Stomach (tissue), 9 donors: Measurements from ENCODE around the gene MRPL43. TPM values are rescaled to one million over a fixed set of nuclear protein-coding genes. Genes with fewer than 3 reads are reported as not detected.
A peak's percentile ranks its signal among the peaks of the same experiment; 100 is the strongest.

Source experiments
- DNase-seq, 2 donors: peaks; one replicate each; pipeline versions ENCODE4 v3.0.0 to v3.0.0-alpha.2; 2013 to 2019
- H3K27ac ChIP-seq, 5 donors: fragments of 200-600 bp in 4 of 5; sonication (generic) in 4 of 5; one replicate each; pipeline ENCODE4 v1.5.1; 2013 to 2019; ENCODE audit warnings: mild to moderate bottlenecking in 1 of 5, moderate library complexity in 1 of 5
- H3K27me3 ChIP-seq, 3 donors: fragments of 200-600 bp; sonication (generic); one replicate each; pipeline ENCODE4 v1.5.1; 2017 to 2019; ENCODE audit warnings: mixed run types in 1 of 3
- H3K36me3 ChIP-seq, 4 donors: fragments of 200-600 bp; sonication (generic); 1 replicate in 3 of 4; 2 replicates in 1 of 4; pipeline ENCODE4 v1.5.1; 2016 to 2019
- H3K4me1 ChIP-seq, 4 donors: fragments of 200-600 bp; sonication (generic); one replicate each; pipeline ENCODE4 v1.5.1; 2016 to 2019
- H3K4me3 ChIP-seq, 4 donors: fragments of 200-600 bp; sonication (generic) in 3 of 4; one replicate each; pipeline ENCODE4 v1.5.1; 2016 to 2019; ENCODE audit warnings: mild to moderate bottlenecking in 1 of 4
- H3K9me3 ChIP-seq, 4 donors: fragments of 200-600 bp; sonication (generic); one replicate each; pipeline ENCODE4 v1.5.1; 2016 to 2019
- EP300 ChIP-seq: sonication (generic); formaldehyde crosslinking; IDR thresholded peaks from one replicate; pipeline ENCODE4 v1.6.1; 2017; ENCODE audit warnings: antibody characterized with exemption
- POLR2A ChIP-seq, 4 donors: fragments of 450-650 bp; IDR thresholded peaks; one replicate each; pipeline ENCODE4 v1.6.1; 2016; ENCODE audit warnings: antibody characterized with exemption in 4 of 4, control low read depth in 2 of 4, mild to moderate bottlenecking in 1 of 4, moderate library complexity in 1 of 4
- POLR2AphosphoS5 ChIP-seq, 3 donors: sonication (generic); formaldehyde crosslinking; IDR thresholded peaks; one replicate each; pipeline ENCODE4 v1.6.1; 2016; ENCODE audit warnings: antibody characterized with exemption in 3 of 3
- WGBS, 5 donors: extraction: QIAGEN DNeasy Blood & Tissue Kit in 3 of 5; methylation state at CpG; one replicate each; pipeline versions ENCODE4 v1.1.5 to v1.1.7; 2013 to 2018; 5-methylcytosine and 5-hydroxymethylcytosine counted together
- intact Hi-C: fragments of 100-400 bp; cut with DNase I; formaldehyde crosslinking; loops from one replicate; pipeline ENCODE4 v1.15.1; 2023; ENCODE audit warnings: low total_unique reads
- polyA plus RNA-seq, 3 donors: library from polyadenylated mRNA; stranded (reverse); fragments of 200-250 nt; gene quantifications; one replicate each; pipeline ENCODE4 v1.2.3, GENCODE V29; 2013
- total RNA-seq, 5 donors: library from RNA; depleted of rRNA; stranded (reverse); fragments of >200 nt; gene quantifications; one replicate each; pipeline versions ENCODE4 v1.1.0 to v1.2.3, GENCODE V29; 2014 to 2016
- TF ChIP-seq, protein P1 (sequence below), 7 experiments: fragments of 450-650 bp in 4 of 7; fragments of 200-600 bp in 3 of 7; sonication (generic) in 3 of 7; IDR thresholded peaks; one replicate each; pipeline ENCODE4 v1.5.1; 2016 to 2019; ENCODE audit warnings: antibody characterized with exemption in 7 of 7, control low read depth in 2 of 7, mild to moderate bottlenecking in 1 of 7
- donor health status: healthy with polysubstance abuse.
- donor health status: Bipolar disorder and iron deficiency.
- donor health status: healthy.

Gene MRPL43
- total and polyA plus RNA-seq, 8 donors = 29.9 to 243 (median 95.7) TPM

DNA sequence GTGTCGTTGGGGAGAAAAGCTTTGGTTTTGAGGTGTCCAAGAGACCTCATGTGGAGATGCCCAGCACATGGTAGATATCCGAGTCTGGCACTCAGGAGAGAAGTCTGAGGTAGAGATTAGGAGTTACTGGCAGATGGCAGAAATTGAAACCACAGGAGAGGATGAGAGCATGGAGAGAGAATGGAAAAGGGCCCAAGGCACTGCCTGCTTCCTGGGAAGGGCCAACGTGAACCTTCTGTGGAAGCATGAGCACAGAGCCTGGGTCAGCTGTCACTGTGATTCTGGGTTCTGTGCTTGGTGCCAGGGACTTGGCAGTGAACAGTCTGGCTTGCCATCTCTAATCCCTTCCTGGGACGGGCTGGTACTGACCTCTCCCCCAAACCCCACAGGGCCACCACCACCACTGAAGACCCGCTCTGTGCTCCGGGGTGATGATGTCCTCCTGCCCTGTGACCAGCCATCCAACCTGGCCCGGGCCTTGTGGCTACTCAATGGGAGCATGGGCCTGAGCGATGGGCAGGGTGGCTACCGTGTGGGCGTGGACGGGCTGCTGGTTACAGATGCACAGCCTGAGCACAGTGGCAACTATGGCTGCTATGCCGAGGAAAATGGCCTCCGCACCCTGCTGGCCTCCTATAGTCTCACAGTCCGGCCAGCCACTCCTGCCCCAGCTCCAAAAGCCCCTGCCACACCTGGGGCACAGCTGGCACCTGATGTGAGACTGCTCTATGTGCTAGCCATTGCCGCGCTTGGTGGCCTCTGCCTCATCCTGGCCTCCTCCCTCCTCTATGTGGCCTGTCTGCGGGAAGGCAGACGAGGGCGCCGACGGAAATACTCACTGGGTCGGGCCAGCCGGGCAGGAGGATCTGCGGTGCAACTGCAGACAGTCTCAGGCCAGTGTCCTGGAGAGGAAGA, 4.1 kb downstream of the MRPL43 start:
- no peak for TF ChIP-seq EP300
- Histone ChIP-seq H3K36me3 (peaks cover 24 to 78% (median 65%) of the 10 kb centered on the region in 4 donors), H3K9me3 (no peaks in the 10 kb centered on the region), H3K27me3 (no peaks in the 10 kb centered on the region), H3K4me3 (no peak overlapping the region), H3K4me1 (peaks cover 16 to 29% (median 28%) of the 10 kb centered on the region in 4 donors), H3K27ac (no peak overlapping the region)
- peak in 1 of 2 donors; percentile 7 for DNase-seq
- 84 to 89% (median 86%) methylated on average over 14 to 24 of the region's 24 CpGs for WGBS, 5 donors
- intact Hi-C loops = no loop called here

DNA sequence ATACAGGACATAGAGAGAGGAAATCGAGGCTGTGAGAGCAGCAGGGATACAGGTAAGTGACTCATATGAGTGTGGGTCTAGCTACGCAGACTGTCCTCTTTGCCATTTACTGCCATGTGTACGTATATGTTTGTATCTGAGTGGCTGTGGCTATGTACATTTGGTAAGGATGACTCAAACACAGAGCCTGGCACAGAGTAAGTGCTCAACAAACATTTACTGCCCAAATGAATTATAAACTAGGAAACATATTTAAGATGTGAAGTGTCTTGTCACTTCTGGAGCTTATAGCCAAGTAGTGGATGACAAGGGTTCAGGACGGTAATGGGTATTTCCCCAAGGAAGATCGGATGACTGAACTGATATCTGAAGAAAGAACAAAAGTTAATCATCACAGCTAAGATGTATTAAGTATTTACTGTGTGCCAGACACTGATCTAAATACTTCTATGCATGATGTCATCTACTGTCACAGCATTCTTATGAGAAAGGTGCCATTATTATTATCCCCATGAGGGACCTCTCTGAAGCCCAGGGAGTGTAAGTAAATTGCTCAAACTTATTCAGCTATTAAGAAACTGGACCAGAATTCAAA, 6.0 kb downstream of the MRPL43 start:
- no peaks in the 10 kb centered on the region for H3K9me3 ChIP-seq
- no peaks in the 10 kb centered on the region for H3K27me3 ChIP-seq
- peaks cover 25 to 91% (median 78%) of the 10 kb centered on the region in 4 donors for H3K36me3 ChIP-seq
- TF ChIP-seq POLR2A (IDR thresholded peaks at IDR 0.05) = no peak
- no peak for TF ChIP-seq EP300
- TF ChIP-seq, protein P1, sequence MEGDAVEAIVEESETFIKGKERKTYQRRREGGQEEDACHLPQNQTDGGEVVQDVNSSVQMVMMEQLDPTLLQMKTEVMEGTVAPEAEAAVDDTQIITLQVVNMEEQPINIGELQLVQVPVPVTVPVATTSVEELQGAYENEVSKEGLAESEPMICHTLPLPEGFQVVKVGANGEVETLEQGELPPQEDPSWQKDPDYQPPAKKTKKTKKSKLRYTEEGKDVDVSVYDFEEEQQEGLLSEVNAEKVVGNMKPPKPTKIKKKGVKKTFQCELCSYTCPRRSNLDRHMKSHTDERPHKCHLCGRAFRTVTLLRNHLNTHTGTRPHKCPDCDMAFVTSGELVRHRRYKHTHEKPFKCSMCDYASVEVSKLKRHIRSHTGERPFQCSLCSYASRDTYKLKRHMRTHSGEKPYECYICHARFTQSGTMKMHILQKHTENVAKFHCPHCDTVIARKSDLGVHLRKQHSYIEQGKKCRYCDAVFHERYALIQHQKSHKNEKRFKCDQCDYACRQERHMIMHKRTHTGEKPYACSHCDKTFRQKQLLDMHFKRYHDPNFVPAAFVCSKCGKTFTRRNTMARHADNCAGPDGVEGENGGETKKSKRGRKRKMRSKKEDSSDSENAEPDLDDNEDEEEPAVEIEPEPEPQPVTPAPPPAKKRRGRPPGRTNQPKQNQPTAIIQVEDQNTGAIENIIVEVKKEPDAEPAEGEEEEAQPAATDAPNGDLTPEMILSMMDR (IDR thresholded peaks at IDR 0.05) = no peak
- TF ChIP-seq POLR2AphosphoS5 (IDR thresholded peaks at IDR 0.05) = no peak
- no peak overlapping the region for H3K27ac ChIP-seq
- no peak for DNase-seq
- H3K4me3 ChIP-seq = no peak overlapping the region
- WGBS, 5 donors = 81 to 89% (median 88%) methylated on average over 5 of the region's 5 CpGs
- intact Hi-C loops = no loop called here
- H3K4me1 ChIP-seq = peaks cover 4 to 15% (median 12%) of the 10 kb centered on the region in 4 donors

DNA sequence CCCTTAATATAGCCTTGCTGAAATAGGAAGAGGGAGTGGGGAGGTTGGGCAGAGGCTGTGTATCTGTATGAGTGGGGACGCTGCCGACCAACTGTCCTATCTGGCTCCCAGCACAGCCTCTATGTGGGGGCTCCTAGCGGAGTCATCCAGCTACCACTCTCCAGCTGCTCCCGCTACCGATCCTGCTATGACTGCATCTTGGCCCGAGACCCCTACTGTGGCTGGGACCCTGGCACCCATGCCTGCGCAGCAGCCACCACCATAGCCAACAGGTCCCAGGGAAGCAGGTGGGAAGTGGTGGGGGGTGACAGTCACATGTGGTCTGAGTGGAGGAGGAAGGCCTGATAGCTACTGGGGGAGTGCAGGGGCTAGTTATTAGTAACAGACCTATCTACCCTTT, 6.6 kb downstream of the MRPL43 start:
- peaks cover 25 to 86% (median 78%) of the 10 kb centered on the region in 4 donors for H3K36me3 ChIP-seq
- H3K27me3 ChIP-seq = no peaks in the 10 kb centered on the region
- DNase-seq = peak in 1 of 2 donors; percentile 18
- H3K4me3 ChIP-seq = no peak overlapping the region
- TF ChIP-seq EP300 = no peak
- no peak for TF ChIP-seq POLR2AphosphoS5 (IDR thresholded peaks at IDR 0.05)
- TF ChIP-seq, protein P1 (IDR thresholded peaks at IDR 0.05) = no peak
- no peak for TF ChIP-seq POLR2A (IDR thresholded peaks at IDR 0.05)
- intact Hi-C loops = no loop called here
- peaks cover 0 to 9% (median 7%) of the 10 kb centered on the region in 4 donors for H3K4me1 ChIP-seq
- WGBS, 5 donors = 94 to 97% (median 95%) methylated on average over 7 of the region's 7 CpGs
- H3K9me3 ChIP-seq = no peaks in the 10 kb centered on the region
- no peak overlapping the region for H3K27ac ChIP-seq

DNA sequence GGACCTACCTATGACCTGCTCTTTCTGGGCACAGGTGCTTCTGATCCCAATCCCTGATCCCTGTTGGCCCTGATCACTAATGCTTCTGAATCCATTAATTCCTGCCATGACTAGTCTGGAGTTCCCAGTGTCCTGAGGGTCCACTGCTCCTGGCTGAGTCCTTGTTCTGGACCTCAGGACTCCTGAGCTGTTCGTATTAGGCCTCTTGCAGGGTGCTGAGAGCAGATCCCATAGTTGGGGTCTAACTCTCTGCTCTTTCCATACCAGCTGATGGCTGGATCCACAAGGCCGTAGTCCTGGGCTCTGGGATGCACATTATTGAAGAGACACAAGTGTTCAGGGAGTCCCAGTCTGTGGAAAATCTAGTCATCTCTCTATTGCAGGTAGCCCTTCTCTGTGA, 7.0 kb downstream of the MRPL43 start:
- peaks cover 25 to 82% (median 77%) of the 10 kb centered on the region in 4 donors for H3K36me3 ChIP-seq
- no peak for DNase-seq
- H3K4me3 ChIP-seq = no peak overlapping the region
- WGBS, 5 donors = 86 to 96% (median 90%) methylated on average over 2 of the region's 2 CpGs
- H3K27me3 ChIP-seq = no peaks in the 10 kb centered on the region
- H3K27ac ChIP-seq = no peak overlapping the region
- H3K9me3 ChIP-seq = no peaks in the 10 kb centered on the region
- TF ChIP-seq, protein P1 (IDR thresholded peaks at IDR 0.05) = no peak
- TF ChIP-seq EP300 (no peak), POLR2A (IDR thresholded peaks at IDR 0.05) (no peak), POLR2AphosphoS5 (IDR thresholded peaks at IDR 0.05) (no peak)
- H3K4me1 ChIP-seq = peaks cover 0 to 5% (median 3%) of the 10 kb centered on the region in 4 donors
- intact Hi-C loops = no loop called here
